Trophoblast cell (in vitro differentiated cells and primary cell): ENCODE measurements around the gene LRRC7.

ENCODE experiments used
- DNase-seq, 2 donors: peaks; one replicate each; pipeline ENCODE4 v3.0.0-alpha.2; 2016
- H2AFZ ChIP-seq: 2 replicates; pipeline ENCODE4 v1.6.1; 2013; ENCODE audit warnings: low read length, moderate library complexity, mild to moderate bottlenecking; ENCODE audit not compliant: insufficient read depth, poor library complexity
- H2AK5ac ChIP-seq: 2 replicates; pipeline ENCODE4 v1.6.1; 2013; ENCODE audit warnings: mild to moderate bottlenecking, low read length
- H2BK120ac ChIP-seq: 2 replicates; pipeline ENCODE4 v1.6.1; 2013; ENCODE audit warnings: low read length, mild to moderate bottlenecking, moderate library complexity; ENCODE audit not compliant: insufficient read depth, poor library complexity
- H2BK12ac ChIP-seq: 2 replicates; pipeline ENCODE4 v1.6.1; 2013; ENCODE audit warnings: mild to moderate bottlenecking, low read length, moderate library complexity
- H2BK5ac ChIP-seq: 2 replicates; pipeline ENCODE4 v1.6.1; 2013; ENCODE audit warnings: low read length, low read depth, moderate library complexity, mild to moderate bottlenecking; ENCODE audit not compliant: poor library complexity
- H3K14ac ChIP-seq: 2 replicates; pipeline ENCODE4 v1.6.1; 2013; ENCODE audit warnings: mild to moderate bottlenecking, low read length
- H3K18ac ChIP-seq: 2 replicates; pipeline ENCODE4 v1.6.1; 2013; ENCODE audit warnings: mild to moderate bottlenecking, low read length
- H3K23ac ChIP-seq: 2 replicates; pipeline ENCODE4 v1.6.1; 2013; ENCODE audit warnings: low read length
- H3K27ac ChIP-seq: 2 replicates; pipeline ENCODE4 v1.5.1; 2013; ENCODE audit warnings: low read depth, mild to moderate bottlenecking, inconsistent platforms, low read length, moderate library complexity
- H3K27me3 ChIP-seq: 2 replicates; pipeline ENCODE4 v1.6.1; 2013; ENCODE audit warnings: inconsistent platforms, mild to moderate bottlenecking, low read length, moderate library complexity; ENCODE audit not compliant: insufficient read depth
- H3K36me3 ChIP-seq, 2 experiments: 1 replicate in 1 of 2; 2 replicates in 1 of 2; pipeline ENCODE4 v1.6.1; 2013; ENCODE audit warnings: low read length in 2 of 2, mild to moderate bottlenecking in 2 of 2, moderate library complexity in 1 of 2; ENCODE audit not compliant: insufficient read depth in 2 of 2, control insufficient read depth in 1 of 2
- H3K4ac ChIP-seq: 2 replicates; pipeline ENCODE4 v1.6.1; 2013; ENCODE audit warnings: low read depth, mild to moderate bottlenecking, low read length, moderate library complexity
- H3K4me1 ChIP-seq, 2 experiments: 1 replicate in 1 of 2; 2 replicates in 1 of 2; pipeline ENCODE4 v1.6.1; 2013; ENCODE audit warnings: low read length in 2 of 2, mild to moderate bottlenecking in 2 of 2, moderate library complexity in 1 of 2; ENCODE audit not compliant: insufficient read depth in 2 of 2, control insufficient read depth in 1 of 2
- H3K4me2 ChIP-seq: 2 replicates; pipeline ENCODE4 v1.6.1; 2013; ENCODE audit warnings: inconsistent platforms, mild to moderate bottlenecking, low read length, moderate library complexity
- H3K4me3 ChIP-seq: 2 replicates; pipeline ENCODE4 v1.5.1; 2013; ENCODE audit warnings: mild to moderate bottlenecking, low read depth, low read length, inconsistent platforms
- H3K79me1 ChIP-seq: one replicate; pipeline ENCODE4 v1.6.1; 2013; ENCODE audit warnings: low read length
- H3K79me2 ChIP-seq: 2 replicates; pipeline ENCODE4 v1.6.1; 2013; ENCODE audit warnings: low read length, mild to moderate bottlenecking; ENCODE audit not compliant: control insufficient read depth, insufficient read depth, poor library complexity
- H3K9ac ChIP-seq: 2 replicates; pipeline ENCODE4 v1.6.1; 2013; ENCODE audit warnings: mild to moderate bottlenecking, low read length
- H3K9me3 ChIP-seq: 2 replicates; pipeline ENCODE4 v1.6.1; 2013; ENCODE audit warnings: low read depth, mild to moderate bottlenecking, control low read depth, inconsistent platforms, low read length; ENCODE audit not compliant: insufficient read depth
- H4K12ac ChIP-seq: 2 replicates; pipeline ENCODE4 v1.6.1; 2013; ENCODE audit warnings: low read depth, mild to moderate bottlenecking, low read length, moderate library complexity
- H4K8ac ChIP-seq: 2 replicates; pipeline ENCODE4 v1.6.1; 2013; ENCODE audit warnings: low read depth, mild to moderate bottlenecking, low read length, moderate library complexity
- H4K91ac ChIP-seq: one replicate; pipeline ENCODE4 v1.6.1; 2013; ENCODE audit warnings: low read depth, mild to moderate bottlenecking, low read length, moderate library complexity
- WGBS: extraction: QIAGEN DNeasy Blood & Tissue Kit; methylation state at CpG from one replicate; pipeline ENCODE4 v1.1.7; 2013; ENCODE audit warnings: missing lambda C conversion rate; ENCODE audit not compliant: insufficient read length, insufficient coverage; ENCODE audit errors: extremely low coverage; 5-methylcytosine and 5-hydroxymethylcytosine counted together

LRRC7 gene

GRCh38 chr1:70150444-70150843, 582.7 kb downstream of the LRRC7 start:
- no peak overlapping the region for H4K8ac ChIP-seq
- H3K79me1 ChIP-seq, result no peaks in the 10 kb centered on the region
- no peak overlapping the region for H3K18ac ChIP-seq
- H4K12ac ChIP-seq, result no peak overlapping the region
- H2BK12ac ChIP-seq, result no peak overlapping the region
- no peak overlapping the region for H3K14ac ChIP-seq
- H3K9ac ChIP-seq, result no peak overlapping the region
- H4K91ac ChIP-seq, result no peak overlapping the region
- no CpG with 5 or more reads among the region's 1 CpG for WGBS
- no peak overlapping the region for H3K4me3 ChIP-seq
- H3K4ac ChIP-seq, result no peak overlapping the region
- DNase-seq, result no peak
- H2AK5ac ChIP-seq, result no peak overlapping the region
- no peaks in the 10 kb centered on the region for H3K9me3 ChIP-seq
- H3K36me3 ChIP-seq, result peaks cover 3 to 9% of the 10 kb centered on the region in 2 experiments
- no peak overlapping the region for H2AFZ ChIP-seq
- H3K4me1 ChIP-seq, result no peaks in the 10 kb centered on the region
- H3K27me3 ChIP-seq, result no peaks in the 10 kb centered on the region
- H3K23ac ChIP-seq, result no peak overlapping the region
- no peaks in the 10 kb centered on the region for H3K79me2 ChIP-seq
- H2BK5ac ChIP-seq, result no peak overlapping the region
- no peak overlapping the region for H2BK120ac ChIP-seq
- H3K27ac ChIP-seq, result no peak overlapping the region
- H3K4me2 ChIP-seq, result no peak overlapping the region

- Histone ChIP-seq H3K79me2 (no peaks in the 10 kb centered on the region), H3K23ac (no peak overlapping the region), H2BK5ac (no peak overlapping the region), H2BK12ac (no peak overlapping the region), H3K9ac (no peak overlapping the region), H3K27me3 (no peaks in the 10 kb centered on the region), H3K4me3 (no peak overlapping the region), H3K4me1 (no peaks in the 10 kb centered on the region), H3K79me1 (no peaks in the 10 kb centered on the region), H2AK5ac (no peak overlapping the region), H4K8ac (no peak overlapping the region), H3K27ac (no peak overlapping the region), H3K4me2 (no peak overlapping the region), H2BK120ac (no peak overlapping the region), H3K9me3 (no peaks in the 10 kb centered on the region), H3K14ac (no peak overlapping the region), H4K91ac (no peak overlapping the region), H2AFZ (no peak overlapping the region), H3K36me3 (peaks cover 3 to 6% of the 10 kb centered on the region in 2 experiments), H3K18ac (no peak overlapping the region), H3K4ac (no peak overlapping the region), H4K12ac (no peak overlapping the region)
- no peak for DNase-seq
- WGBS, result no CpG with 5 or more reads among the region's 3 CpGs
These were observed 586.0 kb downstream of the LRRC7 start for GRCh38 chr1:70153739-70154138.

GRCh38 chr1:70156529-70157120, 588.9 kb downstream of the LRRC7 start:
- peak; percentile 15 to 69 for DNase-seq
- Histone ChIP-seq H2BK5ac (no peak overlapping the region), H2AK5ac (no peak overlapping the region), H3K79me2 (no peaks in the 10 kb centered on the region), H3K4ac (no peak overlapping the region), H3K9me3 (no peaks in the 10 kb centered on the region), H4K8ac (no peak overlapping the region), H3K4me2 (no peak overlapping the region), H3K79me1 (no peaks in the 10 kb centered on the region), H2BK12ac (no peak overlapping the region), H3K23ac (no peak overlapping the region), H2AFZ (no peak overlapping the region), H3K27ac (no peak overlapping the region), H3K14ac (no peak overlapping the region), H4K12ac (no peak overlapping the region), H4K91ac (no peak overlapping the region), H3K9ac (no peak overlapping the region), H2BK120ac (no peak overlapping the region), H3K18ac (no peak overlapping the region), H3K4me3 (no peak overlapping the region), H3K4me1 (no peaks in the 10 kb centered on the region), H3K27me3 (no peaks in the 10 kb centered on the region), H3K36me3 (peaks cover 3 to 6% of the 10 kb centered on the region in 2 experiments)
- no CpG with 5 or more reads among the region's 5 CpGs for WGBS

GRCh38 chr1:70164350-70164749, 596.6 kb downstream of the LRRC7 start:
- no CpG with 5 or more reads among the region's 4 CpGs for WGBS

More at GRCh38 chr1:70164350-70164749, 596.6 kb downstream of the LRRC7 start:
- H3K27me3 ChIP-seq, result no peaks in the 10 kb centered on the region
- H2BK120ac ChIP-seq, result no peak overlapping the region
- DNase-seq, result no peak
- no peak overlapping the region for H2AK5ac ChIP-seq
- no peak overlapping the region for H2AFZ ChIP-seq
- no peak overlapping the region for H2BK5ac ChIP-seq
- H3K4me3 ChIP-seq, result no peak overlapping the region
- no peaks in the 10 kb centered on the region for H3K79me2 ChIP-seq
- H3K4me2 ChIP-seq, result no peak overlapping the region
- no peak overlapping the region for H3K14ac ChIP-seq
- peaks cover 0 to 3% of the 10 kb centered on the region in 2 experiments for H3K4me1 ChIP-seq
- no peak overlapping the region for H3K4ac ChIP-seq
- no peak overlapping the region for H3K27ac ChIP-seq
- no peak overlapping the region for H3K23ac ChIP-seq
- no peak overlapping the region for H2BK12ac ChIP-seq
- H3K79me1 ChIP-seq, result no peaks in the 10 kb centered on the region
- H3K9ac ChIP-seq, result no peak overlapping the region
- H4K91ac ChIP-seq, result no peak overlapping the region
- H4K8ac ChIP-seq, result no peak overlapping the region
- no peak overlapping the region for H4K12ac ChIP-seq
- no peaks in the 10 kb centered on the region for H3K9me3 ChIP-seq
- peaks cover 0 to 3% of the 10 kb centered on the region in 2 experiments for H3K36me3 ChIP-seq
- no peak overlapping the region for H3K18ac ChIP-seq
